ENCODE measurements around the gene ATG16L2. TPM values are rescaled to one million over a fixed set of nuclear protein-coding genes. Genes with fewer than 3 reads are reported as not detected.

Gene ATG16L2
- total and polyA plus RNA-seq, 10 of the 15 experiments (the other 5 are each of a cell fraction or from before 2014, with no cell fraction given): 1.9 to 67.7 (median 30.4) TPM

- intact Hi-C loops (cut with micrococcal nuclease; ENCODE audit: unreplicated experiment) (no loop called here), in situ Hi-C loops (cut with MboI) (loop anchor here (10.0 kb wide), 1 partner anchor 75 kb away; no protein-coding TSS in a partner anchor)
- DNase-seq (ENCODE audit: low read depth, low spot score): no peak
- WGBS (ENCODE audit: insufficient coverage, insufficient replicate concordance, low lambda C conversion rate, missing lambda C conversion rate): 62% methylated on average over 3 of the region's 4 CpGs
- no peaks in the 10 kb centered on the region for H3K36me3 ChIP-seq (ENCODE audit: control insufficient read depth in 2 of 2, insufficient read depth in 2 of 2, low read length in 1 of 2)
- FAIRE-seq: no peak
- BruUV-seq (replicated peaks): no TSS peak
- no peaks in the 10 kb centered on the region for H3K79me2 ChIP-seq (ENCODE audit: control insufficient read depth, insufficient read depth, low read length)
- H3K4me1 ChIP-seq (ENCODE audit: control insufficient read depth, insufficient read depth, low read length): no peaks in the 10 kb centered on the region
- CTCF ChIA-PET: interaction anchor here (1.4 kb wide), 1 partner anchor 77 kb away, joined by 3 read pairs; no protein-coding TSS in a partner anchor
- RAD21 ChIA-PET (ENCODE audit: unreplicated experiment): interaction anchor here (1.2 kb wide), 1 partner anchor 443 kb away, joined by 3 read pairs; no protein-coding TSS in a partner anchor
- SMC1A ChIA-PET (ENCODE audit: uncharacterized antibody, unreplicated experiment): no interaction called here
- H3K9ac ChIP-seq (ENCODE audit: control insufficient read depth, insufficient read depth, low read length): no peak overlapping the region
- no peak overlapping the region for H3K4me3 ChIP-seq
- POLR2A ChIA-PET: no interaction called here
- H2AFZ ChIP-seq (ENCODE audit: control insufficient read depth, low read depth, low read length): no peak overlapping the region
- H3K27me3 ChIP-seq (replicated peaks in 1 of 2; ENCODE audit: control insufficient read depth in 2 of 2, insufficient read depth in 2 of 2, low read length in 1 of 2): no peaks in the 10 kb centered on the region
- TF ChIP-seq POU2F2 (IDR thresholded peaks at IDR 0.05; ENCODE audit: borderline replicate concordance, low read depth, low read length) (no peak), KLF5 (IDR thresholded peaks at IDR 0.05; ENCODE audit: partially characterized antibody) (no peak), SIX5 (IDR thresholded peaks at IDR 0.05; ENCODE audit: low read depth, low read length, severe bottlenecking) (no peak), NR2F1 (conservative IDR thresholded peaks at IDR 0.05) (no peak), SREBF1 (IDR thresholded peaks at IDR 0.05; ENCODE audit: low read length) (no peak), FOXM1 (IDR thresholded peaks at IDR 0.05; ENCODE audit: low read depth, low read length) (no peak), ZNF217 (IDR thresholded peaks at IDR 0.05) (no peak), SIN3A (IDR thresholded peaks at IDR 0.05; ENCODE audit: low read depth, low read length) (no peak), E2F8 (IDR thresholded peaks at IDR 0.05; ENCODE audit: low read depth, partially characterized antibody) (no peak), FOS (IDR thresholded peaks at IDR 0.05; ENCODE audit: borderline replicate concordance, extremely low read depth, insufficient read length) (no peak), YY1 (IDR thresholded peaks at IDR 0.05; ENCODE audit: low read depth, low read length) (no peak), WRNIP1 (IDR thresholded peaks at IDR 0.05; ENCODE audit: borderline replicate concordance, low read depth, low read length) (no peak)
- TF ChIP-seq, protein P1, sequence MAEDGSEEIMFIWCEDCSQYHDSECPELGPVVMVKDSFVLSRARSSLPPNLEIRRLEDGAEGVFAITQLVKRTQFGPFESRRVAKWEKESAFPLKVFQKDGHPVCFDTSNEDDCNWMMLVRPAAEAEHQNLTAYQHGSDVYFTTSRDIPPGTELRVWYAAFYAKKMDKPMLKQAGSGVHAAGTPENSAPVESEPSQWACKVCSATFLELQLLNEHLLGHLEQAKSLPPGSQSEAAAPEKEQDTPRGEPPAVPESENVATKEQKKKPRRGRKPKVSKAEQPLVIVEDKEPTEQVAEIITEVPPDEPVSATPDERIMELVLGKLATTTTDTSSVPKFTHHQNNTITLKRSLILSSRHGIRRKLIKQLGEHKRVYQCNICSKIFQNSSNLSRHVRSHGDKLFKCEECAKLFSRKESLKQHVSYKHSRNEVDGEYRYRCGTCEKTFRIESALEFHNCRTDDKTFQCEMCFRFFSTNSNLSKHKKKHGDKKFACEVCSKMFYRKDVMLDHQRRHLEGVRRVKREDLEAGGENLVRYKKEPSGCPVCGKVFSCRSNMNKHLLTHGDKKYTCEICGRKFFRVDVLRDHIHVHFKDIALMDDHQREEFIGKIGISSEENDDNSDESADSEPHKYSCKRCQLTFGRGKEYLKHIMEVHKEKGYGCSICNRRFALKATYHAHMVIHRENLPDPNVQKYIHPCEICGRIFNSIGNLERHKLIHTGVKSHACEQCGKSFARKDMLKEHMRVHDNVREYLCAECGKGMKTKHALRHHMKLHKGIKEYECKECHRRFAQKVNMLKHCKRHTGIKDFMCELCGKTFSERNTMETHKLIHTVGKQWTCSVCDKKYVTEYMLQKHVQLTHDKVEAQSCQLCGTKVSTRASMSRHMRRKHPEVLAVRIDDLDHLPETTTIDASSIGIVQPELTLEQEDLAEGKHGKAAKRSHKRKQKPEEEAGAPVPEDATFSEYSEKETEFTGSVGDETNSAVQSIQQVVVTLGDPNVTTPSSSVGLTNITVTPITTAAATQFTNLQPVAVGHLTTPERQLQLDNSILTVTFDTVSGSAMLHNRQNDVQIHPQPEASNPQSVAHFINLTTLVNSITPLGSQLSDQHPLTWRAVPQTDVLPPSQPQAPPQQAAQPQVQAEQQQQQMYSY (CRISPR knock-in tag; IDR thresholded peaks at IDR 0.05): no peak
- no peak for ATAC-seq
- no peak overlapping the region for H3K4me2 ChIP-seq (ENCODE audit: control insufficient read depth, insufficient read depth)
- no peak overlapping the region for H3K27ac ChIP-seq (ENCODE audit: control insufficient read depth, insufficient read depth)
- H3K9me3 ChIP-seq (replicated peaks; ENCODE audit: control insufficient read depth, insufficient read depth, low read length): no peaks in the 10 kb centered on the region
- no peaks in the 10 kb centered on the region for H4K20me1 ChIP-seq (ENCODE audit: control insufficient read depth, insufficient read depth)
Observed at GRCh38 chr11:72799441-72799840, 14.8 kb upstream of the ATG16L2 start.
